HG03575 (cell line): ENCODE results near the gene CTDSP2.
"Not testable (repeated sequence)": the region's sequence is repeated elsewhere in the genome, so short reads cannot be mapped to it uniquely, and the experiment has no call there.

Experiments used
- ATAC-seq: cut with Tn5 transposase; IDR thresholded peaks from one replicate; pipeline ENCODE4 v1.9.1; 2021; ENCODE audit not compliant: unreplicated experiment, insufficient number of reproducible peaks, low FRiP score; ENCODE audit errors: extremely low read depth

Gene CTDSP2

DNA sequence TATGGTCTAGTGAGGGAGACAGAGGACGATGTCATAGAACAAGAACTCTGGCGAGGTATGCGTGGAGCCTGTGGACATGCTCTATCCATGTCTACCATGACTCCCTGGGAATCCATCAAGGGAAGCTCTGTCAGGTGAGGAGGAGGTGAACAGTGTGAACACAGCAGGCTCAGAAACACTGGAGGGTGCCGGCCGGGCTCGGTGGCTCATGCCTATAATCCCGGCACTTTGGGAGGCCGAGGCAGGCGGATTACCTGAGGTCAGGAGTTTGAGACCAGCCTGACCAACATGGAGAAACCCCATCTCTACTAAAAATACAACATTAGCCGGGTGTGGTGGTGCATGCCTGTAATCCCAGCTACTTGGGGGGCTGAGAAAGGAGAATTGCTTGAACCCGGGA lies 71.9 kb downstream of the CTDSP2 start:
- ATAC-seq = not testable (repeated sequence)

DNA sequence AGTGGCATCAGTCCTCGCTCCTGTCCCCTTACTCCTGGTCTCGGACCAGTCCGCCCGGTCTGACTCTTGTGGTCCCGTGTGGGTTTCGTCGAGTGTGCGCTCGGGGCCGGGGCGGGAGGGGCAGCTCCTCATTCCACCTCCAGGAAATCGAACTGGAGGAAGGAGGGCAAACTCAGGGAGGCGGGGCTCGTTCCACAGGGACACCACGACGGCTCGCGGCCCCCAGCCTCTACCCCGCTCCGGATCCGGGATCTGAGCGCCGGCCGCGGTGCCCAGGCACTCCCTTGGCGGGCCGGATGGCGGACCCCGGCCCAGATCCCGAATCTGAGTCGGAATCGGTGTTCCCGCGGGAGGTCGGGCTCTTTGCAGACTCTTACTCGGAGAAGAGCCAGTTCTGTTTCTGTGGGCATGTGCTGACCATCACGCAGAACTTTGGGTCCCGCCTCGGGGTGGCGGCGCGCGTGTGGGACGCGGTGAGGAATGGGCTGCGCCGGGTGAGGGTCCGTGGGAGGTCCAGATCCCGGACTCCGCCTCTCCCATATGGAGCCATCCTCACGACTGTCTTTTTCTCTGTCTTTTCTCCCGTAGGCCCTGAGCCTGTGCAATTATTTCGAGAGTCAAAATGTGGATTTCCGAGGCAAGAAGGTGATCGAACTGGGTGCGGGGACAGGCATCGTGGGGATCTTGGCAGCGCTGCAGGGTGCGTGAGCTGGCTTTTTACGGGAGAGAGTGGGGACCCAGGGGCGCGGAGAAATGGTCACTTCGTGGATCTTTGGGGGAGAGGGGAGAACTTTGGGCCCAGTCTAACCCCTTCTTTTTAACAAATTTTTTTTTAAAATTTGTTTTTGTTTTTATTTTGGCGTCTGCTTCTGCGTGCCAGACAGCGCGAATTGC lies 73.9 kb downstream of the CTDSP2 start, which contains the start of gene EEF1AKMT3:
Gene EEF1AKMT3, plus strand, starts transcription at position 186 of the 894 bp plus-strand sequence. Its CDS starts 111 bp downstream, at position 297.
- no peak for ATAC-seq

DNA sequence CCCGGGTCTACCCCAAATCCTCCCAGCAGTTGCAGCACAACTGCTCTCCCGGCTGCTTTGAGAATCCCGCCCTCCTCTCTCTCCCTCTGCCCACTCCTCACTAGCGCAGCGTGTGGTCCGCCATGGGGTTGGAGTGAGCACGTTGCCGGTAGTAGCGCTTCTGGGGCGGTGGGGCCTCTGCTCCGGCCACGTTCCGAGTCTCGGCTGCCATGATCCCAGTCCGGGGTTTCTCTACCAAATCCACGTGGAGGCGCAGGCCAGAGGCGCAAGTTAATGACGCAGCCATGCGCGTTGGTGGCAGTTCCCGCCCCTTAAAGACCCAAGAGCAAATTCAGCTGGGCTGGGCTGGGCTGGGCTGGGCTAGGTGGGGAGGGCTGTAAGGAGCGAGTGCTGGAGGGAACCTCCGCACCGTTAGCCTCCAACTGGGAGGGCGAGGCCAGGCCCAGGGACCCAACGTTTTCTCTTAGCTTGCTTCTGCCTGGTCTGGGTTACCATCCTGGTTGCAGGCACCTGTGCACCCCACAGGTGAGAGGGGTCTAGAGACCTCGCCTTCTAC lies 74.6 kb downstream of the CTDSP2 start, which contains the start of gene METTL1:
Gene METTL1, minus strand, starts transcription at position 233 of the 556 bp plus-strand sequence. Its CDS starts 22 bp downstream, at position 211.
- ATAC-seq = peak; percentile 31

DNA sequence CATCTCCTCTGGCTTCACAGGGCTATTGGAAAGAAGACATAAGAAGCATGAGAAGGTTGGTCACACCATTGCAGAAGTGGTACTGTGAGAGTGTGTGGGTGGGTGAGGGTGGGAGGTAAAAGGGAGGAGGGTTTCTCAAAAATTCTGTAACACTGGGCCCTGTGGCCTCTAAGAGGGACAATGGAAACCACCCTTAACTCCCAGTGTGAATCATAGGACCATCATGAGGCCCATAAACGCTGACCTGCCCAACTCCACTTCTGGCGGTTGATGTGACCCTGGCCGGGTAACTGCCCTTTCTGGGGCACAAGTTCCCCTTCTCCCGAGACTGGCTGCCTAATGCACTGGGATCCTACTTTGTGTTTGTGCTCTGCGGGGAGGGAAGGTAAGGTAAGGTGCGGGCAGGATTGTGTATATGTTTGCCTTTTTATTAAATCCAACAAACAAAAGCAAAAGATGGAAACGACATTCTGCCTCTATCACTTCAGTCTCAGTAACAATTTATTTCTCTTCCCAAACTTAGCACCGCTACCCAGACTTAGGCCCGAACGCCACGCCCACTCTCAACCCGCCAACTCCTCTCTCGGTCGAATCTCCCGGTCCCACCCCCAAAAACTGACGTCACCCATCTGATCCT lies 75.2 kb downstream of the CTDSP2 start:
- peak; percentile 49 for ATAC-seq

DNA sequence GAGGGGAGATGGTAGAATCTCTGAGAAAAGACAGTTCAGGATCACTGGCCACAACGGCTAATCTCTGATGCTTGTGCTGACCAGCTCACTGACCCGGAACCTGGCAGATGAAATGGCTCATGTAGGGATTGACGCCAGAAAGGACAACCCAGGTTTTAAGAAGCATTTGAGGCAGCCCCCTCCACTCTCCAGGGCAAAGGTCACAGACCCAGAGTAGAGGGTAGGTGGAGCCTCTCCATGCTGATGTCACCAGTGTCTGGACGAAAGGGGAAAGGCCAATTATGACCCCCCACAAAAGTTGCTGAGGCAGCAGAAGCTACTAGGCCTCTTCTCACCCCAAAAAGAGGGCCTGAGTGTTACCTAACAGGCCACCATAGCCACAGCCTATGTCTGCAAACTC lies 75.8 kb downstream of the CTDSP2 start:
- no peak for ATAC-seq
